GM21737 (cell line): Measurements from ENCODE around the gene FOXK1.

Source experiments
- ATAC-seq: cut with Tn5 transposase; IDR thresholded peaks from one replicate; pipeline ENCODE4 v1.9.1; 2021; ENCODE audit warnings: mild to moderate bottlenecking, moderate library complexity; ENCODE audit not compliant: unreplicated experiment

The FOXK1 gene

DNA sequence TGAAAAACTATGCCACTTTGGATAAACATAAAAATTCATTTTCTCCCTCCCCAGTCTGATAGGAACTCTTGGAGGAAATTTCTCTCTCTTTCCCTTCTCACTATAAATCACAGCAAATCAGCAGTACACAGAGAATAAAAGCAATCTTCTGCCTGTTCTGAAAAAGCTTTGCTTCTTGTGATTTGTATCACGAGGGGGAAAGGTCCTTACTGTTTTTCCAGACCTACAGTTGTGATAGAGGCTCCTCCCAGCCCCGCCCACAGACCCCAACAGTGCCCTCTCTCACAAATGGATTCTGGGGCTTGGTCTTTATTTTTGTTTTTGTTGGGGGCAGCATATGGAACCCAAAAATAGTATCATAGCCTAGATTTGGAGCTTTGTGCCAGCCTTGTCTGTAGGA lies 12.2 kb downstream of the FOXK1 start:
- ATAC-seq = no peak

DNA sequence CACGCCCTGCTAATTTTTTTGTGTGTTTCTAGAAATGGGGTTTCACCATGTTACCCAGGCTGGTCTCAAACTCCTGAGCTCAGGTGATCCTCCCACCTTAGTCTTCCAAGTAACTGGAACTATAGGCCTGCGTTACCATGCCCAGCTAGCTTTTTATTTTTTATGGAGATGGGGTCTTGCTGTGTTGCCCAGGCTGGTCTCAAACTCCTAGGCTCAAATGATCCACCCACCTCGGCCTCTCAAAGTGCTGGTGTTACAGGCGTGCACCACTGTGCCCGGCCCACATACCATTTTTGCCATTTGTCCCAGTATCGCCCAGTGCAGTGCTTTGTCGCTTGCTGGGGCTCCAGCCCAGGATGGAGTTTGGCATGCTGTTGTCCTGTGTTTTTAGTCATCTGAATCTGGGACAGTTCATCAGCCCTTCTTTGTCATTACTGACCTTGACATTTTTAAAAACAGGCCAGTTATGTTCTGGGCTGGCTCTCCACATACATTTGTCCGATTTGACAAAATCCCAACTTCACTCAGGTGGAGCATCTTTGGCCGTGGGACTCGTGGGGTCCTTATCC lies 16.7 kb downstream of the FOXK1 start:
- no peak for ATAC-seq

DNA sequence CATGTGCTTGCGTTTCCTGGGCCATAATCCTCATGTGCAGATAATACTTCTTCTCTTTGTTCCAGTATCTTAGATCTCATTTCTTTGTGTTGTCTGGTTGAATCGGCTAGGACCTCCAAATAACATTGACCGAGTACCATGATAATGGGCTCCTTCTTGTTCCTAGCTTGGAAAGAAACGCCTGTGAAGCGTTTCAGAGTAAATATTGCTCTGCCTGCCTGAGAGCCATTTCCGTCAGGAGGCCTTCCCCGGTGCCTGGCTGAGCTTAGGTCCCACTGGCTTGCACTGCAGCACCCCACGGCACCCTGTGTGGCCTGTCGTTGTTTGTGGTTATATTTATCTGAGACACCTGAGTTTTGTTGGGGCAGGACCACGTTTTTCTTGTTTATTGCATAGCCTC lies 17.7 kb downstream of the FOXK1 start:
- ATAC-seq = no peak

- no peak for ATAC-seq
Observed at GRCh38 chr7:4700577-4701235, 18.6 kb downstream of the FOXK1 start.

- no peak for ATAC-seq
Observed at GRCh38 chr7:4702961-4703512, 20.9 kb downstream of the FOXK1 start.

- ATAC-seq = no peak
Observed at GRCh38 chr7:4703532-4703931, 21.4 kb downstream of the FOXK1 start.

DNA sequence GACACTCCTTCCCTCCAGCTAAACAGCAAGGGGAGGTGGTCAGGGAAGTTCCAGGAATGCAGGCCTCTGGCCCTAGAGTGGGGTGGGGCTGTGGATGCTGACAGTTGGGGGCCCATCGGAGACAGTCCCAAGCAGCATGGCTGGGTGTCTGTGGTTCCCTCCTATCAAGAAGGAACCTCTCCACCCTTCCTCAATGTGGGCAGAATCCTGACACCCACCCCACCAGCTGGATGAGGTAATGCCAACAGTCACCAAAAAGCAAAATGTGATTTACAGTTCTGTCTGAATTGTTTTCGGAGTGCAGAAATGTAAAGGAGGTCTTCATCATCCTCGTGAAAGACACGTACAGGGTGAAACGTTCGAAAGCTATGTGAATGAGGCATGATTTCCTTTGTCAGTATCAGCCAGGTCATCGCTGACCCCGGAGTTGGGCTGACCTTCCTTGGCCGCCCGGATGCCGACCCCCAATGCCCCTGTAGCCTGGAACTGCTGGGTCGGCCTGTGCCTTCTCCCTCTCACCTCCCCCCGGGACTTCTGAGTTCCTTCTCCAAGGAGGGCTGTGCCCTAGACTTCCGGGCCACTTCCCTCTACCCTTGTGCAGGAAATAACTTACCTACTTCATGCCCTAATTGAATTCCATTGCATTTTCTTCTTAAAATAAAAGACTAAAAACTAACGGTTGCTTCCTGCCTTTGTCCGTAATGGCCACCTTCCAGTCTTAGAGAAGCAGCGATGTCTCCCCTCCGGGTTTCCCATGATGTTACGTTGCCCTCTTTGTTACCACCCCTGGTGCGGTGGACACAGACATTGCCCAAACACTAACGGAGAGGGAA lies 24.5 kb downstream of the FOXK1 start:
- ATAC-seq = no peak

DNA sequence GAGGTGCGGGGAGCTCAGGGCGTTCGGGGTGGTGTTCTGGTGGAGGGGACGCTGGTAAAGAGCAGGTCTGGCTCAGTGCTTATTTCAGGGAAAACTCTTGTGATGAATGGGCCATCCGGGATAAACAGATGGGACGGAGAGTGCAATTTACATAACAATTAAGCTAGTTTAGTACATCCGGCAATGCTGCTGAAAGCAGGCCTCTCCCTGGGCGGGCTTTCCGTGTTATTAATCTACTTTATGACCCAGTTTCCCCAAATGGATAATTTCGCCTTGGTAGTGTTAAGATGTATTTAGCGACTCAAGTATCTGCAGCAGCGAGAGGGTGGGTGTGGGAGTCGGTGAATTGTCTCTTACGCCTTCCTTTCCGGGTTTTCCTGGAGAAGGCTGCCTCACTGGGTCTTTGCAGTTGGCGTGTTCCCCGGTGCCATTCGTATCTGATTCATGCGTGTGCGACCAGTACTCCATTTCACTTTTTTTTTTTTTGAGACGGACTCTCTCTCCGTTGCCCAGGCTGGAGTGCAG lies 25.2 kb downstream of the FOXK1 start:
- no peak for ATAC-seq

- no peak for ATAC-seq
Observed at GRCh38 chr7:4707980-4708411, 25.9 kb downstream of the FOXK1 start.

DNA sequence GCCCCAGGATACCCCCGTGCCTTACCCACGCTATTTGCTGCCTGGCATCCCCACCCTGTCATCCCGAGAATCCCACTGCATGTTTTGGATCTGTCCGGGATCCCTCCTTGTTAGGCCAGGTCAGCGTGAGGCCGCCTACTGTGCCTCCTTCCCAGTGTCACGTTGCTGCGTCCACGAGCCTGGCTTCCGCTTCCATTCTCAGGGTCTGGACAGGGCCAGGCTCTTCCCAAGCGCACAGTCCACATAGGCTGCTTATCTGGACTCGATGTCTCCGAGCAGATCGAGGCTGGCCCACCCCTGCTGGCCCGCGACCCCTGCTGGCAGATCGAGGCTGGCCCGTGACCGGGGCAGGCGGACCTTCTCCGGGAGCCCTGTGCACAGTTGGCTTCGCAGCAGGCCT lies 27.1 kb downstream of the FOXK1 start:
- ATAC-seq = no peak

- no peak for ATAC-seq
Observed at GRCh38 chr7:4711093-4711492, 29.0 kb downstream of the FOXK1 start.

GRCh38 chr7:4711634-4712033 lies 29.5 kb downstream of the FOXK1 start:
- no peak for ATAC-seq

- no peak for ATAC-seq
Observed at GRCh38 chr7:4712281-4713182, 30.4 kb downstream of the FOXK1 start.

DNA sequence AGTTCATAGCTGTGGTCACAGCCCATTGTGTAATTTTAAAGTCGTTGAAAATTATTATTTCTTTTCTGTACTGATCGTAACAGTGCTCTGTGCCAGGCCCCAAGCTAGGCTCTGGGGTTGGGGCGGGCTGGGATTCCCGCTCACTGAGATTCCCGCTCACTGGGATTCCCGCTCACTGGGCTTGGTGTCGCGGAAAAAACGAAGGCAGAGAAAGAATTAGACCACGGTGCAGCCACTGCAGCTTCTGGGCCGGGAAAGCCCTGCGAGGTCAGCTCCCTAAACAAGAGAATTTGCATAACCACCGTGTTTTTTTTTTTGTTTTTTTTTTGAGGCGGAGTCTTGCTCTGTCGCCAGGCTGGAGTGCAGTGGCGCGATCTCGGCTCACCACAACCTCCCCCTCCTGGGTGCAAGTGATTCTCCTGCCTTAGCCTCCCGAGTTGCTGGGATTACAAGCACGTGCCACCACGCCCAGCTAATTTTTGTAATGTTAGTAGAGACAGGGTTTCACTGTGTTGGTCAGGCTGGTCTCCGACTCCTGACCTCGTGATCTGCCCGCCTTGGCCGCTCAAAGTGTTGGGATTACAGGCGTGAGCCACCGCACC lies 31.2 kb downstream of the FOXK1 start:
- ATAC-seq = no peak

- no peak for ATAC-seq
Observed at GRCh38 chr7:4714161-4714700, 32.1 kb downstream of the FOXK1 start.

GRCh38 chr7:4714767-4715409 lies 32.8 kb downstream of the FOXK1 start:
- ATAC-seq = no peak

GRCh38 chr7:4715410-4715776 lies 33.3 kb downstream of the FOXK1 start:
- no peak for ATAC-seq

GRCh38 chr7:4716946-4717795 lies 35.1 kb downstream of the FOXK1 start:
- ATAC-seq = no peak
